HG03575 (cell line): Measurements from ENCODE around the gene SIRT1.
"Not testable (repeated sequence)": the region's sequence is repeated elsewhere in the genome, so short reads cannot be mapped to it uniquely, and the experiment has no call there.

Experiments
- ATAC-seq: cut with Tn5 transposase; IDR thresholded peaks from one replicate; pipeline ENCODE4 v1.9.1; 2021; ENCODE audit not compliant: unreplicated experiment, insufficient number of reproducible peaks, low FRiP score; ENCODE audit errors: extremely low read depth

The SIRT1 gene

DNA sequence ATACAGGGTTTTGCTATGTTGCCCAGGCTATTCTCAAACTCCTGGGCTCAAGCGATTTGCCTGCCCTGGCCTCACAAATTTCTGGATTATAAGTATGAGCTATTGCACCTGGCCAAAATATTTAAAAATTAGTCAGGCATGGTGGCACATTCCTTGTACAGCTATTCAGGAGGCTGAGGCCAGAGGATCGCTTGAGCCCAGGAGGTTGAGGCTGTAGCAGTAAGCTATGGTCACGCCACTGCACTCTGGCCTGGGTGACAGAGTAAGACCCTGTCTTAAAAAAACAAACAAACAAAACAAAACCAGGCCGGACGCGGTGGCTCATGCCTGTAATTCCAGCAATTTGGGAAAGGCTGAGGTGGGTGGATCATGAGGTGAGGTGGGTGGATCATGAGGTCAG, 14.5 kb upstream of the SIRT1 start:
- ATAC-seq, result no peak

DNA sequence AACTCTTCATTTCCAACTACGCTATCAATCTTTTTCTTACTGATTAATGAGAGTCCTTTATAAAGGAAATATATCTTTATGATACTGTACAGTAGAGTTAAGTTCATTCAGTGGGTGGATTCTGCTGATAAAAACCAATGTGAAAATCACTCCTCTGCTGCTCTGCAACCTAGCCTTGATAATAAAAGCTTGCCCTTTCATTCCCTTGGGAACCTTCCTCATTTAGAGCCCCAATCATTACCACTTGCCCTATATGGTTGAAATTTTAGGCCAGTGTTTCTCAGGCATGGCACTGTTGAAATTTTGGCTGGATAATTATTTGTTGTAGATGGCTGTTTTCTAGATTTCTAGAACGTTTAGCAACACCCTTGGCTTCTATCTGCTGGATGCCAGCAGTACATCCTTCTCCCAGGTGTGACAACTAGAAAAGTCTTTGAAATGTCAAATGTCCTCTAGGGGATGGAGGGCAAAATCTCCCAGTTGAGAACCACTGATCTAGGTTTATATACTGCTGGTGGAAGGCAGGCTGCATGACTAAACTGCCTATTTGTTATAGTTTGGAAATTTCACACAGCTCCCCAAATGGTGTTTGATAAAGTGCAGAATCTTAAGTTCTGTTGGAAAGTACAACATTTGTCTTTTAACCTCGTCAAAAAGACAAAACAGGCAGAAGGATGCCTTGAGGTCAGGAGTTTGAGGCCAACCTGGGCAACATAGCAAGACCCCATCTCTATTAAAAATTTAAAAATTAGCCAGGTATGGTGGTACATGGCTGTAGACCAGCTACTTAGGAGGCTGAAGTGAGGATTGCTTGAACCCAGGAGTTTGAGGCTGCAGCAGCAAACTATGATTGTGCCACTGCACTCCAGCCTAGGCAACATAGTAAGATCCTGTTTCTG, 8.9 kb upstream of the SIRT1 start:
- ATAC-seq, result no peak

GRCh38 chr10:67877421-67877820, 7.0 kb upstream of the SIRT1 start:
- not testable (repeated sequence) for ATAC-seq

- ATAC-seq, result no peak
Observed at GRCh38 chr10:67878133-67878532, 6.3 kb upstream of the SIRT1 start.

DNA sequence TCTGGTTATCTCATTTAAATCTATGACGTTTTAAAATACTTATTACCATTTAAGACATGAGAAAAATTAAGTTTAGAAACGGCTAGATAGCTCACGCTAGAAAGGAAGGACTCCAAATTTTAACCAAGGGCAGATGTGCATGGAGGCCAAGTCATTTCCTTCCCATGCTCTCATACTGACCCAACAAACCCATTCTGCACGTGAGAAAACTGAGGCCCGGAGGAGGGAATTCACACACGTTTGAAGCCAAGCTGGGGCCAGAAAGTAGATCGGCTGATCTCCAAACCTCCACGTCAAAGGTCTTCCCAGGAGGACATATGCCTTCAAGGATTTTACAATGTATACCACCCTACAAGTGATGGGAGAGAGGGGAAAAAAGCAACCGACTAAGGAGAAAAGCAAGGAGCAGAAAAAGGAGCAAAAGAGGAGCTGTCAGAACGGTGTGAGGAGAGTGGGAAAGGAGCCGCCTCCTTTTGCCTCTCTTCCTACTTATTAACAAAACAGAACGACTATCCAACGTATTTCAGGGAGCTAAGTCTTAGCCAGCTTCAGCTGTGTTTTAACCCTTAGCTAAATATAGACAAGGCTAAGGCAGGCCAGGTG, 645 bp upstream of the SIRT1 start:
- ATAC-seq, result no peak

DNA sequence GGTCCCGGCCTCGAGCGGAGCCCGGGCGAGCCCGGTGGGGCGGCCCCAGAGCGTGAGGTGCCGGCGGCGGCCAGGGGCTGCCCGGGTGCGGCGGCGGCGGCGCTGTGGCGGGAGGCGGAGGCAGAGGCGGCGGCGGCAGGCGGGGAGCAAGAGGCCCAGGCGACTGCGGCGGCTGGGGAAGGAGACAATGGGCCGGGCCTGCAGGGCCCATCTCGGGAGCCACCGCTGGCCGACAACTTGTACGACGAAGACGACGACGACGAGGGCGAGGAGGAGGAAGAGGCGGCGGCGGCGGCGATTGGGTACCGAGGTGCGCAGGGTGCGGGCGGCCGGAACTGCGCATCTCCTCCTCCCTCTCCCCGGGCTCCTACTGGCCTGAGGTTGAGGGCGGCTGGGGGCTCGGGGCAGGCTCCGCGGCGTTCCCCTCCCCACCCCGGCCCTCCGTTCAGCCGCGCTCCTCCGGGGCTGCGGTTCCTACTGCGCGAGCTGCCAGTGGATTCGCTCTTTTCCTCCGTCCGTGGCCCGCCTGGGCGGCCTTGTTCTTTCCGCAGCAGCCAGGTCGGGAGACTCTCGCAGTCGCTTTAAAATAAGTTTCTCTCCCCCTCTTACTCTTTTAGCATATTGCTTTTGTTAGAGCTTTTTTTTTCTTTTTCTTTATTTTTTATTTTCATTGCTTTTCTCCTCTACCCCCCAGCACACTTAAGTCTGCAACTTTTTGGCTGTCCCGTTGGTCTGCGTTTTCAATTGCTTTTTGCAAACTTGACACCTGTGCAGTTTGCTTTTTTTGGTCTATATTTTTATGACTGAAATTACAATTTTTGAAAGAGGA, 600 bp downstream of the SIRT1 start:
- no peak for ATAC-seq

DNA sequence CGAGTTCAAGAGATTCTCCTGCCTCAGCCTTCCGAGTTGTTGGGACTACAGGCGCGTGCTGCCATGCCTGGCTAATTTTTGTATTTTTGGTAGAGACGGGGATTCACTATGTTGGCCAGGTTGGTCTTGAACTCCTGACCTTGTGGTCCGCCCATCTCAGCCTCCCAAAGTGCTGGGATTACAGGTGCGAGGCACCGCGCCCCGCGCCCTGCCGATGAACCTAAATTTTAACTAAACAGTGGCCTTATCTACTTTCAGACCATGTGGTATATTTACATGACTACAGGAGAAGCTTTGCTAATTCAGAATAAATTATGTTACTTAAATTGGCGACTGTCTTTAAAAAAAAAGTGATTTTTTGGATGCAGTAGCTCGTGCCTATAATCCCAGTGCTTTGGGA, 9.2 kb downstream of the SIRT1 start:
- ATAC-seq, result no peak

- ATAC-seq, result no peak
Observed at GRCh38 chr10:67903581-67903980, 19.1 kb downstream of the SIRT1 start.

DNA sequence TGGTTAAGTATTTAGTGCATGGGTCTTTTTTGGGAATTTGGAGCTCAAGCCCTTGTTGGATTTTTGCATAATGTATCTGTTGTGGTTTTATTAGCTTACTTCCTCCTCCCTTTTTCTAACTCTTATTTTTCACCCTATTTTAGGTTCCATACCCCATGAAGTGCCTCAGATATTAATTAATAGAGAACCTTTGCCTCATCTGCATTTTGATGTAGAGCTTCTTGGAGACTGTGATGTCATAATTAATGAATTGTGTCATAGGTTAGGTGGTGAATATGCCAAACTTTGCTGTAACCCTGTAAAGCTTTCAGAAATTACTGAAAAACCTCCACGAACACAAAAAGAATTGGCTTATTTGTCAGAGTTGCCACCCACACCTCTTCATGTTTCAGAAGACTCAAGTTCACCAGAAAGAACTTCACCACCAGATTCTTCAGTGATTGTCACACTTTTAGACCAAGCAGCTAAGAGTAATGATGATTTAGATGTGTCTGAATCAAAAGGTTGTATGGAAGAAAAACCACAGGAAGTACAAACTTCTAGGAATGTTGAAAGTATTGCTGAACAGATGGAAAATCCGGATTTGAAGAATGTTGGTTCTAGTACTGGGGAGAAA, 28.0 kb downstream of the SIRT1 start:
- ATAC-seq, result no peak

GRCh38 chr10:67914777-67915340, 30.4 kb downstream of the SIRT1 start:
- no peak for ATAC-seq

- ATAC-seq, result no peak
Observed at GRCh38 chr10:67917169-67917568, 32.7 kb downstream of the SIRT1 start.

GRCh38 chr10:67917679-67918078, 33.2 kb downstream of the SIRT1 start:
- no peak for ATAC-seq

DNA sequence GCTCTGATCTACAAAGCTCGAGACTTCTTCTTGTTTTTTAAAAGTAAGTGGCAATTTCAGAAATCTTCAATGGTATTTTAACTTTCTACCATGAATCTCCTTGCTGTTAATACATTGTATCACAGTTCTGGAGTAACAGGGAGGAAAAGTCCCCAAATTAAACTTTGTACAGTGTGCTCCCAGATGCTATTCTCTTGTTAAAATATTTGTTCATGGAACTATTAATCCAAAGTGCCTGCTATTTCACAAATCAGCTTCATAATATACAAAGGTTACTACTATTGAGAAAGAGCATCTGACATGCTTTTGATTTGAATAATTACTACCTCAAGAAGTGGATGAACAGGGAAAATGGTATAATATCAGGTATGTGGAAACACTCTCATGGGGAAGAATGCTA, 36.6 kb downstream of the SIRT1 start:
- no peak for ATAC-seq

DNA sequence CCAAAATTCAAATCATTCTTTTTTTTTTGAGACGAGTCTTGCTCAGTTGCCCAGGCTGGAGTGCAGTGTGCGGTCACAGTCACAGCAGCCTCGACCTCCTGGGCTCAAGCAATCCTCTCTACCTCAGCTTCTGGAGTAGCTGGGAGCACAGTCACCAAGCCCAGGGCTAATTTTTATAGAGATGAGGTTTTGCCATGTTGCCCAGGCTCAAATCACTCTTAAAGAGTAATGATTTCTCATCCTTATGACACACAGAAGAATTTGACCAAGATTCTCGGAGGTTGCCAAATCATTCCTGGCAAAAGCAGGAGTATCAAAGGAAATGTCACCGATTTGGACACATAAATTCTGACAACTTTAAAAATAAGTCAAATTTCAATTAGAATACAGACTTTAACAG, 39.1 kb downstream of the SIRT1 start:
- ATAC-seq, result no peak

DNA sequence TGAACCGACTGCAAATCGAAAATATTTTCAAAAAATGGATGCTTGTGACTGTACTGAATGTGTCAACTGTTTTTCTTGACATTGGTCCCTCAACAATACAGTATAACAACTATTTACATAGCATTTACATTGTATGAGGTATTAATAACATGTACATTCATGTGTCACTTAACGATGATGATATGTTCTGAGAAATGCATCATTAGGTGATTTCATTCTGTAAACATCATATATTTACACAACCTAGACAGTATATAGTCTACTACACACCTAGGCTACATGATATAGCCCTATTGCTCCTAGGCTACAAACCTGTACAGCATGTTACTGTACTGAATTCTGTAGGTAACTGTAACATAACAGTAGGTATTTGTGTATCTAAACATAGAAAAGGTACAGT, 39.7 kb downstream of the SIRT1 start:
- no peak for ATAC-seq

DNA sequence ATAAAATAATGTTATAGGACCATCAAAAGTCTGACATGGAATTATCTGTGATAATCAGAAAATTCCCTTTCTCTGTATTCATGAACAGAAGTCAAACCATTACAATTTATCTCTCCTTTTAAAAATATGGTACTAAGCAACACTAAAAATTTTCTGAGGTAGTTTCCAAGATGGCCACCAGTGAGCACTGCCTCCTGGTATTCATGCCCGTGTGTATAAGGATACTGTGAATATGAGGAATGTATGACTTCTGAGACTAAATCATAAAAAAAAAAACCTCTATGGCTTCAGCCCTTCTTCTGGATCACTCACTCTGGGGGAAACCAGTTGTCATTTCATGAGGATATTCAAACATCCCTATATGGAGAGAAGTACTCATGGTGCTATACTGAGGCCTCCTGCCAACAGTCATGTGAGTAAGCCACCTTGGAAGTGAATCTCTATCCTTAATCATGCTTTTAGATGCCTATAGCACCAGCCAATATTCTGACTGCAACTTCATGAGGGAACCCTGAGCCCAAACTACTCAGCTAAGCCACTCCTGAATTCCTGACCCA, 41.1 kb downstream of the SIRT1 start:
- no peak for ATAC-seq

GRCh38 chr10:67926951-67927350, 42.5 kb downstream of the SIRT1 start:
- no peak for ATAC-seq

GRCh38 chr10:67933199-67933598, 48.7 kb downstream of the SIRT1 start:
- no peak for ATAC-seq

DNA sequence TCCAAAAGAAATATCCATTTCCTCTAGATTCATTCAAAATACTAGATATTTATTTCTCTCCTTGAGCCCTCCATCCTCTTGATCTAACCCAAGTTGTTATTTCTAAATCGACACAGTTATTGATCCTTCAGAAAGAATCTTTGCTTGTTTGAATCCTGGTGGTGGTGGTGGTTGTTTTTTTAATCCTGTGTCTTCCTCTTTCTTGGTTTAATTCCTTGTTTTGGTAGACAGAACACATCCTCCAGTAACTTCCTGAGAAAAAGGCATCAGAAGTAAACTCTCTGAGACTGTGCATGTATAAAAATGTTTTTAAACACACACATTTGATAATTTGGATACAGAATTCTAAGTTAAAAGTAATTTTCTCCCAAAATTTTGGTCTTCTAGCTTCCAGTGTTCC, 49.9 kb downstream of the SIRT1 start:
- ATAC-seq, result no peak
